ENCODE measurements around the gene HP1BP3. TPM values are rescaled to one million over a fixed set of nuclear protein-coding genes. Genes with fewer than 3 reads are reported as not detected.

Gene HP1BP3
- total and polyA plus RNA-seq, 8 donors = 48.0 to 138 (median 65.0) TPM

GRCh38 chr1:20700636-20701215 lies 86.4 kb downstream of the HP1BP3 start:
- Histone ChIP-seq H3K9me3 (no peaks in the 10 kb centered on the region), H3K27me3 (no peaks in the 10 kb centered on the region), H3K4me1 (peaks cover 0 to 3% (median 0%) of the 10 kb centered on the region in 3 donors), H3K27ac (no peak overlapping the region), H3K36me3 (no peaks in the 10 kb centered on the region), H3K4me3 (no peak overlapping the region)
- no peak for FAIRE-seq
- intact Hi-C loops (cut with DNase I) = no loop called here
- 83 to 90% methylated on average over 16 to 17 of the region's 17 CpGs for WGBS, 2 donors
- ATAC-seq = no peak
- DNase-seq = no peak
- TF ChIP-seq CTCF (IDR thresholded peaks at IDR 0.05) = no peak

GRCh38 chr1:20699558-20699957 lies 87.5 kb downstream of the HP1BP3 start:
- H3K4me1 ChIP-seq = peaks cover 0 to 3% (median 0%) of the 10 kb centered on the region in 3 donors
- no peaks in the 10 kb centered on the region for H3K9me3 ChIP-seq
- no peaks in the 10 kb centered on the region for H3K36me3 ChIP-seq
- no peak overlapping the region for H3K27ac ChIP-seq
- 83 to 91% methylated on average over 9 of the region's 9 CpGs for WGBS, 2 donors
- DNase-seq (no peak), FAIRE-seq (no peak), ATAC-seq (no peak)
- TF ChIP-seq CTCF (IDR thresholded peaks at IDR 0.05) = no peak
- no peaks in the 10 kb centered on the region for H3K27me3 ChIP-seq
- intact Hi-C loops (cut with DNase I) = loop anchor here in 2 of 3 donors (5.0 to 10.0 kb wide), 2 partner anchors 495 to 498 kb away; no protein-coding TSS in a partner anchor
- H3K4me3 ChIP-seq = no peak overlapping the region

DNA sequence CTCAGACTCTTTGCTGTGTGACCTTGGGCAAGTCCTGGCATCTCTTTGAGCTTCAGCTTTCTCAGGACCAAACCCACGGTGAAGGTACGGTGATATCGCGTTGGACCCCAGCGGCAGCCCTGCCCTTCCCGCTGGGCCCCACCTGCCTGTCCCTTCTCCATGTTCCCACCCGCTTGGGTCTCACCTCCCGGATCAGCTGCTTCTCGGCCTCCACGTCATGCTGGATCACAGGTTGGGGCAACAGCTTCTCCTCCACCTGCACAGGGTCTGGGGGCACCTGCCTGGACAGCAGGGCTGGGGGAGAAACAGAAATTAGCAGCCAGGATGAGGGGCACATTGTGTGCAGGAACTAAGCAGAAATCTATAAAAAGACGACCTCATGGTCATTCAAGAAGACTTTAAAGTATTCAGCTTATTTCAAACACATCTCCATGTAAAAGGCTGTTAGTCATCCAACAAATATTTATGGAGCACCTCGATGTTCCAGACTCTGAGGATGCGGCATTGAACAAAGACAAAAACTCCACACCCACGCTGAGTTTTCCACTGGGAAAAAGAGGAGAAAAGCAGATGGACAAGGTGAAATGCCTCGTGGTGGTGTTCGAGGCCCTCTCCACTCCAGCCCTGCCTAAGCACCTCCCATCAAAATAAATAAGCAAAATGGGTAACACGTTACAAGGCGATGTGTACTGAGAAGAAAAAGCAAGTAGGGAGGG lies 88.8 kb downstream of the HP1BP3 start:
- H3K9me3 ChIP-seq = no peaks in the 10 kb centered on the region
- H3K27ac ChIP-seq = no peak overlapping the region
- H3K27me3 ChIP-seq = no peaks in the 10 kb centered on the region
- DNase-seq (no peak), ATAC-seq (no peak), FAIRE-seq (no peak)
- 81 to 85% methylated on average over 18 of the region's 18 CpGs for WGBS, 2 donors
- H3K4me3 ChIP-seq = no peak overlapping the region
- no peaks in the 10 kb centered on the region for H3K36me3 ChIP-seq
- H3K4me1 ChIP-seq = peaks cover 0 to 3% (median 0%) of the 10 kb centered on the region in 3 donors
- intact Hi-C loops (cut with DNase I) = loop anchor here in 2 of 3 donors (5.0 to 10.0 kb wide), 2 partner anchors 496 to 499 kb away; no protein-coding TSS in a partner anchor
- no peak for TF ChIP-seq CTCF (IDR thresholded peaks at IDR 0.05)

- intact Hi-C loops (cut with DNase I) = loop anchor here in 2 of 3 donors (5.0 to 10.0 kb wide), 2 partner anchors 497 to 500 kb away; no protein-coding TSS in a partner anchor
- no peaks in the 10 kb centered on the region for H3K9me3 ChIP-seq
- WGBS, 2 donors = 67 to 73% methylated on average over 12 of the region's 12 CpGs
- no peaks in the 10 kb centered on the region for H3K27me3 ChIP-seq
- ATAC-seq = no peak
- DNase-seq = no peak
- no peak for TF ChIP-seq CTCF (IDR thresholded peaks at IDR 0.05)
- peaks cover 0 to 3% (median 0%) of the 10 kb centered on the region in 3 donors for H3K4me1 ChIP-seq
- H3K36me3 ChIP-seq = no peaks in the 10 kb centered on the region
- no peak for FAIRE-seq
- H3K27ac ChIP-seq = no peak overlapping the region
- H3K4me3 ChIP-seq = no peak overlapping the region
Observed at GRCh38 chr1:20697563-20697962, 89.5 kb downstream of the HP1BP3 start.

All from pancreas (tissue), 10 donors.